Activated naive CD4-positive, alpha-beta T cell treated with anti-CD3 and anti-CD28 coated beads for 36 hours (primary cell): ENCODE results near the gene JPH2. TPM values are rescaled to one million over a fixed set of nuclear protein-coding genes. Genes with fewer than 3 reads are reported as not detected.
"Not testable (repeated sequence)": the region's sequence is repeated elsewhere in the genome, so short reads cannot be mapped to it uniquely, and the experiment has no call there.

Source experiments
- CTCF ChIA-PET: fragments of 350-600 bp; sonication (Branson Sonifier 250); formaldehyde crosslinking; loops from one replicate; lab custom pipeline; 2021; ENCODE audit warnings: antibody characterized with exemption; lab: Charles Lee
- DNase-seq: peaks from one replicate; pipeline ENCODE4 v3.0.0-alpha.2; 2020
- H3K27ac Mint-ChIP-seq: one replicate; pipeline ENCODE4 v1.8.0; 2021; ENCODE audit warnings: mild to moderate bottlenecking, mixed read lengths
- H3K27me3 Mint-ChIP-seq: one replicate; pipeline ENCODE4 v1.8.0; 2021; ENCODE audit warnings: low read depth, mixed read lengths
- H3K36me3 Mint-ChIP-seq: one replicate; pipeline ENCODE4 v1.8.0; 2021; ENCODE audit warnings: low read depth, mixed read lengths
- H3K4me1 Mint-ChIP-seq: one replicate; pipeline ENCODE4 v1.8.0; 2021; ENCODE audit warnings: low read depth, mixed read lengths
- H3K4me3 Mint-ChIP-seq: one replicate; pipeline ENCODE4 v1.8.0; 2021; ENCODE audit warnings: mild to moderate bottlenecking, moderate library complexity, mixed read lengths
- H3K9me3 Mint-ChIP-seq: one replicate; pipeline ENCODE4 v1.8.0; 2021; ENCODE audit warnings: mixed read lengths
- intact Hi-C: fragments of 100-400 bp; cut with micrococcal nuclease; formaldehyde crosslinking; loops from one replicate; pipeline ENCODE4 v1.15.1; 2023
- total RNA-seq, 2 experiments: library from RNA; stranded (reverse); gene quantifications; one replicate each; pipeline ENCODE4 v1.2.3, GENCODE V29; 2021

The JPH2 gene
- total RNA-seq: not detected

DNA sequence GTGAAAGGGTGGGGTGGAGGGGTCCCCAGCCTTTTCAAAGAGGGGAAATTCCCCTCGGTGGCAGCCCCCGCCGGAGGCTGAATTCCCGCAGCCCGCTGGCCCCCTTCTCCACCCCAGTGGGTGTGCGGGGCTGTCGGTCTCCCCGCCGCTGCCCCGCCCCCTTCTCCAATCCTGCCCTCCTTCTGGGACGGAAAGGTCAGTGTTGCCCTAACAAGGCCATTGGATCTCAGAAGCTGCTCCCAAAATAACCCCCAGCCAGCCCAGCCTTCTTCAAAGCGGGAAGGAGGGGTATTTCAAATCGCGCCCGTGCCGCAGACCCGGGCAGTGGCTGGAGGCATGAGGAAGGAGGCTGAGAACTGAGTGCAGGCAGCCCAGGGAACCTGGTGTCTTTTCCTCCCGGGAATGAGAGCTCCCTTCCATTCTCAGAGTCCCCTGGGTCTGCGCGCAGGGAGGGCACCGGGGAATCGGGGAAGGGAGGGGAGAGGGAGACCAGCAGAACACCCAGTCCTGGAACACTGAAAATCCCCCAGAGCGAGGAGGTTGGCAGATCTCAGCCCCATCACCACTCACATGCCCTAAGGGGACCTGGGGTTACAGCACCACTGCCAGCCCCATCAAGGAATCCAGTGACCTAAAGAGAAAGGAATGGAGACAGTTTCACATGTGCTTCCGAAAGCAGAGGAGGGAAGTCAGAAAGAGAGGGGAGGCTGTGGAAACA is at the start of gene JPH2:
JPH2 (minus strand) TSS at position 135 of the 718 bp plus-strand sequence. CDS start 483 bp downstream, outside the sequence.
- Mint-ChIP-seq H3K9me3 (no peaks in the 10 kb centered on the region), H3K4me3 (peak within 1 kb of the TSS; percentile 7), H3K27me3 (peaks cover 41% of the 10 kb centered on the region), H3K36me3 (no peaks in the 10 kb centered on the region), H3K4me1 (peaks cover 8% of the 10 kb centered on the region), H3K27ac (no peak within 1 kb of the TSS)
- DNase-seq: no peak
- intact Hi-C loops: no loop called here
- CTCF ChIA-PET: interaction anchor here (0.7 to 8.9 kb wide), 4 partner anchors 11 to 77 kb away, joined by 3 to 116 read pairs (median 3); no protein-coding TSS in a partner anchor

DNA sequence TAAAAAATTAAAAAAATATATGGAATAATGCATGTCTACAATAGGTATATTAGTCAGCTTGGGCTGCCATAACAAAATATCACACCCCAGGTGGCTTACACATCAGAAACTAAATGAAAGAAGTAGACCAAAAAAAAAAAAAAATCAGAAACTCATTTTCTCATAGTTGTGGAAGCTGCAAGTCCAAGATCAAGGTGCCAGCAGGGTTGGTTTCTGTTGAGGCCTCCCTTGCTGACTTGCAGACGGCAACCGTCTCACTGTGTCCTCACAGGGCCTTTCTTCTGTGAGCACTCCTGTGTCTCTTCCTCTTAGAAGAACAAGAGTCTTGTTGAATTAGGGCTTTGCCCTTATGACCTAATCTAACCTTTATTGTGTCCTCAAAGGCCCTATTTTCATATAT is 48.7 kb upstream of the JPH2 start:
- Mint-ChIP-seq H3K27me3 (no peaks in the 10 kb centered on the region), H3K4me3 (no peak overlapping the region), H3K36me3 (no peaks in the 10 kb centered on the region), H3K27ac (no peak overlapping the region), H3K4me1 (peaks cover 9% of the 10 kb centered on the region), H3K9me3 (no peaks in the 10 kb centered on the region)
- CTCF ChIA-PET: interaction anchor here (1.5 kb wide), 1 partner anchor 19 kb away, joined by 6 read pairs; no protein-coding TSS in a partner anchor
- intact Hi-C loops: no loop called here
- DNase-seq: no peak

DNA sequence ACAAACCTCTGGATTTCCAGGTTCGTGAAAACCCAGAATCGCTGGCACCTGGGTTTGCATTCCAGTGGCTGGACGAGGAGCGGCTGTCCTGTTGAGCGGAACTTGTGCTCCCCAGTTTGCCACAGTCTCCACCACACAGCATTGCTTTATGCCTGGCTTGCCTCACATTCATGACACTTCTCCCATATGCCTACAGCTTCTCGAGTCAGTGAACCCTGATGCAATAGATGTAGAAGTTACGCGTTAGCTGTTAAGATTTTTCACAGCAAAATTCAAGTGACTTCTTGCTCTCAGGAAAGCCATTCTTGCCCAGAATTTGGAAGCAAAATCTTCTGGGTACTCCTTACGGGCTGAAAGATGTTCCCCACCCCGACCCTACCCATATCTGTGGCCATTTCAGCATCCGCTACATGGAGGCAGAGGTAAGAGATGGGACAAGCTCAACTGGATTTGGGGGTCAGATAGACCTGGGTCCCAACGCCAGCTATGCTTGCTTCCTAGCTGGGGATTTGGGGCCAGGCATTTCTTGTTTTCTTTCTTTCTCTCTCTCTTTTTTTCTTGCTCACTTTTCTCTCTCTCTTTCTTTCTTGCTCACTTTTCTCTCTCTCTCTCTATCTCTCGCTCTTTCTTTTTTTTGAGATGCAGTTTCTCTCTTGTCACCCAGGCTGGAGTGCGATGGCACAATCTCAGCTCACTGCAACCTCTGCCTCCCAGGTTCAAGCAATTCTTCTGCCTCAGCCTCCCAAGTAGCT is 47.8 kb upstream of the JPH2 start:
- H3K36me3 Mint-ChIP-seq: no peaks in the 10 kb centered on the region
- H3K4me3 Mint-ChIP-seq: no peak overlapping the region
- intact Hi-C loops: no loop called here
- H3K9me3 Mint-ChIP-seq: no peaks in the 10 kb centered on the region
- DNase-seq: no peak
- peaks cover 9% of the 10 kb centered on the region for H3K4me1 Mint-ChIP-seq
- H3K27ac Mint-ChIP-seq: no peak overlapping the region
- CTCF ChIA-PET: interaction anchor here (0.7 to 1.5 kb wide), 2 partner anchors 18 to 148 kb away, joined by 3 to 6 read pairs; no protein-coding TSS in a partner anchor
- no peaks in the 10 kb centered on the region for H3K27me3 Mint-ChIP-seq

DNA sequence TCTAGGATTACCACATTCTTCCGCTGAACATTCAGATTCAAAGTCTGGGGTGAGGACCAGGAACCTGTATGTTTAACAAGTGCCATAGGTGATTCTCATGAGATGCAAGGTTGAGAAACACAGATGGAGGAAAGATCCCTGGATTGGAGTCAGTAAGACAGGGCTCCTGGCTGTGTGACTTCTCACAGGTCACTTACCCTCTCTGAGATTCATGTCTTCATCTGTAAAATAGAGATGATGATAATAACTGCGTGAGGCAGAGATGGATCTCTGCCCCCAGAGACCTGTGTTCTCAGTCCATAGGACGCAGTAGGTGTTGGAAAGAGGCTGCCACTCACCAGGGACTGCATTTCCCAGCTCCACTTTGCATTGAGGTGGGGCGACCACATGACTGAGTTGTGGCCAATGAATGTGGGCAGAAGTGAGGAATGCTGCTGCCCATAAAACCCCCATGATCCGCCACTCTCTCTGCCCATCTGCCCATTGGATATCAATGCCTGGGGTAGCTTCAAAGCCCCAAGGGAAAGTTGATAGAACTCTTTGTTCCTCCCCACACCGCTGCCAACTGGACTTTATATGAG is 46.5 kb upstream of the JPH2 start:
- Mint-ChIP-seq H3K27ac (no peak overlapping the region), H3K36me3 (no peaks in the 10 kb centered on the region), H3K27me3 (no peaks in the 10 kb centered on the region), H3K4me1 (peaks cover 9% of the 10 kb centered on the region), H3K4me3 (no peak overlapping the region), H3K9me3 (no peaks in the 10 kb centered on the region)
- CTCF ChIA-PET: no interaction called here
- no peak for DNase-seq
- intact Hi-C loops: no loop called here

DNA sequence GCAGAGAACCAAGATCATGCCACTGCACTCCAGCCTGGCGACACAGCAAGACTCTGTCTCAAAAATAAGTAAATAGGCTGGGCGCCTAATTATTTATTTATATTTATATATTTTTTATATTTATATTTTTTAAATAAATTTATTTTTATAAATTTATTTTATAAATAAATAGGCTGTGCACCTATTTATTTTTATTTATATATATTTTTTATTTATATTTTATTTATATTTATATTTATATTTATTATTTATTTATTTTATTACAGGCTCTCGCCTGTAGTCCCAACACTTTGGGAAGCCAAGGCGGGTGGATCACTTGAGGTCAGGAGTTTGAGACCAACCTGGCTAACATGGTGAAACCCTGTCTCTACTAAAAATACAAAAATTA is 45.5 kb upstream of the JPH2 start:
- H3K27ac Mint-ChIP-seq, H3K36me3 Mint-ChIP-seq, H3K9me3 Mint-ChIP-seq, intact Hi-C loops, H3K27me3 Mint-ChIP-seq, H3K4me1 Mint-ChIP-seq, DNase-seq, H3K4me3 Mint-ChIP-seq: not testable (repeated sequence)
- CTCF ChIA-PET: interaction anchor here (0.6 to 1.2 kb wide), 5 partner anchors 13 to 79 kb away, joined by 3 to 5 read pairs (median 3); no protein-coding TSS in a partner anchor

DNA sequence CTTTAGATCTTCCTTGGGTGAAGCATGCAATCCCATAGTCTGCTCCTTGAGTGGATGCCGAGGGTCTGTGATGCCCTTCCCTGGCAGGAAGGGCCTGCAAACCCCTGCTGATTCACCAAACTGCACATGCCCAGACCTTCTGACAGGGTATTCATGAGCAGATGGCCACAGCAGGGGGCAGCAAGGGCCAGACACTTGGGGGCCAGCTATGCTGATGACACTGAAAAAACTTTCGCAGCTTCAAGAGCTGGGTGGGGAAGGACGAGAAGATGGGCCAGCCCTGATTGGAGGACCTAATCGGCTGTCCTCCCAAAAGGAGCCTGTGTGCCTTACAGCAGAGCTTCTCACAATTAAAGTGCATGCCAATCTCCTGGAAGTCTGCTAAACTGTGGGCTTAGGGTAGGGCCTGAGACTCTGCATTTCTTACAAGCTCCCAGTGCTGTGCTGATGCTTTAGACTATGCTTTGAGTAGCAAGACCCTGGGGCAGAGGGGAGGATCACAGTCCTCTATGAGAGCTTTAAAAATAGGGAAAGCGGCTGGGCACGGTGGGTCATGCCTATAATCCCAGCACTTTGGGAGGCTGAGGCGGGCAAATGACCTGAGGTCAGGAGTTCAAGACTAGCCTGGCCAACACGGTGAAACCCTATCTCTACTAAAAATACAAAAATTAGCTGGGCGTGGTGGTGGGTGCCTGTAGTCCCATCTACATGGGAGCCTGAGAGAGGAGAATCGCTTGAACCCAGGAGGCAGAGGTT is 44.9 kb upstream of the JPH2 start:
- CTCF ChIA-PET: interaction anchor here (0.8 to 1.2 kb wide), 4 partner anchors 14 to 80 kb away, joined by 3 read pairs; no protein-coding TSS in a partner anchor
- Mint-ChIP-seq H3K36me3 (no peaks in the 10 kb centered on the region), H3K27ac (no peak overlapping the region), H3K9me3 (no peaks in the 10 kb centered on the region), H3K27me3 (no peaks in the 10 kb centered on the region), H3K4me1 (peaks cover 9% of the 10 kb centered on the region), H3K4me3 (no peak overlapping the region)
- DNase-seq: no peak
- intact Hi-C loops: no loop called here

DNA sequence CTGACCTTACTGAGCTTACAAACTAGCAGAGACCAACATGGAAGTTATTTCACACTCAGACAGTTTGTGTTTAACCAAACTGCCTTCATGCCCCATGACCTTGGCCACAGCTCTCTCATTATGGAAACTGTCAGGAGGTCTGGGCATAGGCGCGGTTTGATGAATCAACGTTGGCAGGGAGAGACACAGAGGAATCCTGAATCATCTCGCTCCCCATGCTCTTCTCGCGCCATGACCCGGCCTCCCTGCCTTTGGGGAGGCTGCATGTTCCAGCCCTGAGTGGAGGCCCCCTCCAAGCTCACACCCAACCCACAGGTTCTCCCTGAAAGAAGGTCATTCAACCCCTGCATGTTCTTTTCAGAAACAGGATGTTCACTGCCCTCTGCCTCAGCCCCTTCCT is 44.2 kb upstream of the JPH2 start:
- no peaks in the 10 kb centered on the region for H3K9me3 Mint-ChIP-seq
- no peak overlapping the region for H3K27ac Mint-ChIP-seq
- intact Hi-C loops: no loop called here
- no peak overlapping the region for H3K4me3 Mint-ChIP-seq
- no peaks in the 10 kb centered on the region for H3K27me3 Mint-ChIP-seq
- no peak for DNase-seq
- CTCF ChIA-PET: interaction anchor here (1.2 to 2.3 kb wide), 2 partner anchors 13 to 16 kb away, joined by 3 to 7 read pairs; no protein-coding TSS in a partner anchor
- H3K36me3 Mint-ChIP-seq: no peaks in the 10 kb centered on the region
- H3K4me1 Mint-ChIP-seq: peaks cover 9% of the 10 kb centered on the region

DNA sequence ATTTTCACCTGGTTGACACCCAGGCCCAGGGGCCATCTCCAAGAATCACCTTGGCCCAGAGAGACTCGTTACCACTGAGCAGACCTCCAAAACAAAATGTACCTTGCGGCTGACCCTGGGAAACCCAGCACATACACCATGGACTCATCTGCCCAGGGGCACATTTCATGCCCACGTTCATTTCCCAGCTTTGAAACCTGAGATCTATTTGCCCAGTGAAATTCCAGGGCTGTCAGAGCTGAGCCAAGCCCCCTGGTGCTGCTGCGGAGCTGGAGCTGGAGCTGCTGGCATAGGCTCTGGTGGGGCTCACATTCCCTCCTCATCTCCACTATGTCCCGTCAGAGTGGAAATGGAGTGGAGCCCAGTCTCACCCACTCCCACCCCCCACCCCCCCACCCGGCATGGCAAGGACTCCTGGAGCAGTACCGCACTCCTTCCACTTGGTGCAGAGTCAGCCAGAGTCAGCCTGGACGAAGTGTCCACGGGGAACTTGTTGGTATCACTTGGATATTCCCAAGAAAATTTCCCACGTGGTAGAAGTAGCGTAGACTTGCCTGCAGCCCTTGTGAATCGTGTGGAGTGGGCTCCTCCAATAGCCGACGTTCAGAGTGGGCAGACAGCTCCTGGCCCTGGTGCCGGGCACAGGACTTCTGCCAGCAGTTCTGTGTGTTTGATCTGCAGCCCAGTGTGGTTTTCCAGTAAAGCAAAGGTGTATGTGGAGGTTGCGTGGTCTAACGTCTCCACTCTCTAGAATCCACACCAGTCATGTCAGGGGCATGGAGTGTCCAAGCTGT is 41.7 kb upstream of the JPH2 start:
- peaks cover 9% of the 10 kb centered on the region for H3K4me1 Mint-ChIP-seq
- no peak for DNase-seq
- H3K36me3 Mint-ChIP-seq: no peaks in the 10 kb centered on the region
- no peaks in the 10 kb centered on the region for H3K9me3 Mint-ChIP-seq
- no peak overlapping the region for H3K4me3 Mint-ChIP-seq
- CTCF ChIA-PET: interaction anchor here (0.7 to 2.3 kb wide), 4 partner anchors 10 to 82 kb away, joined by 3 to 7 read pairs (median 4); partner anchors contain the start of gene FITM2
- intact Hi-C loops: no loop called here
- H3K27me3 Mint-ChIP-seq: no peaks in the 10 kb centered on the region
- no peak overlapping the region for H3K27ac Mint-ChIP-seq

DNA sequence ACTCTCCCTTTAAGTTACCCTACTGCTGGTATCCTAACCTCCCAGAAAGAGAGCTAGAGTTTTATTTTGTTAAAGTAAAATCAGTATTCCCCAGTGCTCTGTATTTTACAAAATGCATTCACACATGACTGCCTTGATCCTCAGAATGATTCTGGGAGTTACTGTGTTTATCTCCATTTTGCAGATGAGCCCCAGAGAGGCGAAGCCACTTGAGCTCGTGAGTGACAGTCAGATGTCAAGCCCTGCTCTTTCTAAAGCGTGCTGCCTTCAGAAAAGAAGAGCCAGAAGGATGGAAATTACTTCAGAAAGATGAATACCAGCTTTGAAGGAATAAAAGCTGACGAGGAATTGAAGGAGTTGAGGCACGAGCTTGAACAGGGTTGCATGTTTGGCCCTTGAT is 37.6 kb upstream of the JPH2 start:
- intact Hi-C loops: no loop called here
- Mint-ChIP-seq H3K9me3 (no peaks in the 10 kb centered on the region), H3K4me3 (no peak overlapping the region), H3K4me1 (peaks cover 15% of the 10 kb centered on the region), H3K27ac (no peak overlapping the region), H3K36me3 (no peaks in the 10 kb centered on the region), H3K27me3 (no peaks in the 10 kb centered on the region)
- CTCF ChIA-PET: interaction anchor here (1.7 to 3.9 kb wide), 3 partner anchors 8 to 87 kb away, joined by 4 to 24 read pairs (median 7); partner anchors contain the start of gene FITM2
- no peak for DNase-seq

DNA sequence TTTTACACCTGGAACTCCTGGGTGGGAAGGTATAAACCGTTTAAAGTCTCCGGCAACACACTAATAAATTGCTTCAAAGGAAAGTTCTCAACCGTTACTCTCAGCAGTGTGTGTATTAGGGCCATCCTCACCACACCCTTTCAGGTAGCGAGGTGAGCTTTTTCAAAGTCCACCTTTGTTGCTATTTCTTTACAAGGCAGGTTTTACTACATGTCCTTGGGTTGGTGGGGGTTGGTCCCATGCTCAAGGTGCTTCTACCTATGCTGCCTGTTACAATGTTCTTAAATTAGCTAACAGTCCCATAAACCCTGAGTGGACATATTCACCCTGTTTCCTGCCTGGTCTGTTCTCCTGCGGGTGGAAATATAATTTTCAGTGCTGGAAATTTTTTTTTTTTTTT is 36.7 kb upstream of the JPH2 start:
- no peak overlapping the region for H3K4me3 Mint-ChIP-seq
- no peak for DNase-seq
- CTCF ChIA-PET: interaction anchor here (1.7 to 3.9 kb wide), 2 partner anchors 10 to 88 kb away, joined by 7 to 24 read pairs; partner anchors contain the start of gene FITM2
- peaks cover 24% of the 10 kb centered on the region for H3K4me1 Mint-ChIP-seq
- no peaks in the 10 kb centered on the region for H3K27me3 Mint-ChIP-seq
- H3K27ac Mint-ChIP-seq: no peak overlapping the region
- no peaks in the 10 kb centered on the region for H3K36me3 Mint-ChIP-seq
- no peaks in the 10 kb centered on the region for H3K9me3 Mint-ChIP-seq
- intact Hi-C loops: no loop called here
